Psoas muscle (tissue), 8 donors: ENCODE measurements around the gene KIF13A. TPM values are rescaled to one million over a fixed set of nuclear protein-coding genes. Genes with fewer than 3 reads are reported as not detected.
"Not testable (repeated sequence)": the region's sequence is repeated elsewhere in the genome, so short reads cannot be mapped to it uniquely, and the experiment has no call there.

ENCODE experiments used
- ATAC-seq, 4 donors: fragments of 200-7000 bp; cut with Tn5 transposase; one replicate each; pipeline ENCODE4 v1.9.1; 2020; ENCODE audit warnings: moderate library complexity in 3 of 4, mild to moderate bottlenecking in 2 of 4
- DNase-seq, 2 donors: peaks; one replicate each; pipeline ENCODE4 v3.0.0-alpha.2; 2020
- H3K27ac ChIP-seq: fragments of 200-600 bp; one replicate; pipeline ENCODE4 v1.8.0; 2022
- H3K27me3 ChIP-seq, 3 donors: fragments of 200-600 bp in 1 of 3; one replicate each; pipeline versions ENCODE4 v1.6.1 to v1.8.0; 2013 to 2022; ENCODE audit warnings: low read length in 2 of 3, mild to moderate bottlenecking in 2 of 3, moderate library complexity in 1 of 3; ENCODE audit not compliant: insufficient read depth in 3 of 3
- H3K36me3 ChIP-seq, 2 donors: fragments of 200-600 bp in 1 of 2; one replicate each; pipeline versions ENCODE4 v1.6.1 to v1.8.0; 2013 to 2022; ENCODE audit warnings: low read depth in 1 of 2, mild to moderate bottlenecking in 1 of 2, moderate library complexity in 1 of 2; ENCODE audit not compliant: insufficient read depth in 1 of 2
- H3K4me1 ChIP-seq: fragments of 200-600 bp; one replicate; pipeline ENCODE4 v1.8.0; 2022
- H3K4me3 ChIP-seq: fragments of 200-600 bp; one replicate; pipeline ENCODE4 v1.8.0; 2022; ENCODE audit warnings: mild to moderate bottlenecking
- H3K9me3 ChIP-seq: fragments of 200-600 bp; one replicate; pipeline ENCODE4 v1.8.0; 2022
- WGBS, 3 donors: extraction: QIAGEN DNeasy Blood & Tissue Kit; methylation state at CpG; one replicate each; pipeline versions ENCODE4 v1.1.6 to v1.1.7; 2013; 5-methylcytosine and 5-hydroxymethylcytosine counted together
- intact Hi-C, 2 donors: fragments of 100-400 bp; cut with DNase I; formaldehyde crosslinking; loops; one replicate each; pipeline versions ENCODE4 v1.11.0 to v1.14.2; 2022
- polyA plus RNA-seq, 3 donors: library from polyadenylated mRNA; stranded (reverse); fragments of 200-250 nt; gene quantifications; one replicate each; pipeline ENCODE4 v1.2.3, GENCODE V29; 2013
- total RNA-seq, 4 donors: library from RNA; stranded (reverse); fragmentation: NEBNext Ultra II Directional in 2 of 4; extraction: Animal tissue kit (Norgen Biotek cat#: 25700) in 2 of 4; gene quantifications; one replicate each; pipeline versions ENCODE4 v1.2.1 to v1.2.4, GENCODE V29; 2021 to 2023
- TF ChIP-seq, protein P1 (sequence below): fragments of 200-600 bp; IDR thresholded peaks from one replicate; pipeline ENCODE4 v1.8.0; 2022; ENCODE audit warnings: antibody characterized with exemption
- donor health status: healthy with polysubstance abuse.
- donor health status: DM: no; HTN: no; CAD: no; lungs with moderate emphysema.
- donor health status: Bipolar disorder and iron deficiency.
- donor health status: healthy.
- donor health status: DM: yes; HTN: yes; CAD: no.
- donor health status: DM: no; HTN: no; CAD: no.
- donor health status: DM: no; HTN: no; CAD: no.
- donor health status: DM: yes; HTN: yes; CAD: no.

KIF13A gene
- total and polyA plus RNA-seq, 7 donors = 17.0 to 80.2 (median 70.4) TPM

- 90 to 97% (median 95%) methylated on average over 1 of the region's 1 CpG for WGBS, 3 donors
- Histone ChIP-seq H3K9me3 (no peaks in the 10 kb centered on the region), H3K27me3 (no peaks in the 10 kb centered on the region), H3K36me3 (peaks cover 0 to 60% of the 10 kb centered on the region in 2 donors), H3K27ac (no peak overlapping the region), H3K4me3 (no peak overlapping the region), H3K4me1 (peaks cover 8% of the 10 kb centered on the region)
- no peak for ATAC-seq
- no peak for DNase-seq
- TF ChIP-seq, protein P1, sequence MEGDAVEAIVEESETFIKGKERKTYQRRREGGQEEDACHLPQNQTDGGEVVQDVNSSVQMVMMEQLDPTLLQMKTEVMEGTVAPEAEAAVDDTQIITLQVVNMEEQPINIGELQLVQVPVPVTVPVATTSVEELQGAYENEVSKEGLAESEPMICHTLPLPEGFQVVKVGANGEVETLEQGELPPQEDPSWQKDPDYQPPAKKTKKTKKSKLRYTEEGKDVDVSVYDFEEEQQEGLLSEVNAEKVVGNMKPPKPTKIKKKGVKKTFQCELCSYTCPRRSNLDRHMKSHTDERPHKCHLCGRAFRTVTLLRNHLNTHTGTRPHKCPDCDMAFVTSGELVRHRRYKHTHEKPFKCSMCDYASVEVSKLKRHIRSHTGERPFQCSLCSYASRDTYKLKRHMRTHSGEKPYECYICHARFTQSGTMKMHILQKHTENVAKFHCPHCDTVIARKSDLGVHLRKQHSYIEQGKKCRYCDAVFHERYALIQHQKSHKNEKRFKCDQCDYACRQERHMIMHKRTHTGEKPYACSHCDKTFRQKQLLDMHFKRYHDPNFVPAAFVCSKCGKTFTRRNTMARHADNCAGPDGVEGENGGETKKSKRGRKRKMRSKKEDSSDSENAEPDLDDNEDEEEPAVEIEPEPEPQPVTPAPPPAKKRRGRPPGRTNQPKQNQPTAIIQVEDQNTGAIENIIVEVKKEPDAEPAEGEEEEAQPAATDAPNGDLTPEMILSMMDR = no peak
- intact Hi-C loops = no loop called here
Measured at GRCh38 chr6:17817763-17818162, 169.7 kb downstream of the KIF13A start.

- no peak for DNase-seq
- no peaks in the 10 kb centered on the region for H3K27me3 ChIP-seq
- H3K36me3 ChIP-seq = peaks cover 0 to 60% of the 10 kb centered on the region in 2 donors
- TF ChIP-seq, protein P1 = no peak
- H3K4me3 ChIP-seq = no peak overlapping the region
- no peaks in the 10 kb centered on the region for H3K9me3 ChIP-seq
- H3K27ac ChIP-seq = no peak overlapping the region
- intact Hi-C loops = no loop called here
- peaks cover 8% of the 10 kb centered on the region for H3K4me1 ChIP-seq
- ATAC-seq = no peak
- WGBS, 3 donors = 89% methylated on average over 14 of the region's 14 CpGs
Measured at GRCh38 chr6:17816921-17817611, 170.4 kb downstream of the KIF13A start.

GRCh38 chr6:17813542-17813941, 173.9 kb downstream of the KIF13A start:
- TF ChIP-seq, protein P1 = no peak
- Histone ChIP-seq H3K4me3 (no peak overlapping the region), H3K27ac (no peak overlapping the region), H3K27me3 (no peaks in the 10 kb centered on the region), H3K4me1 (no peaks in the 10 kb centered on the region), H3K36me3 (peaks cover 0 to 83% of the 10 kb centered on the region in 2 donors), H3K9me3 (no peaks in the 10 kb centered on the region)
- intact Hi-C loops = no loop called here
- ATAC-seq = no peak
- 89 to 94% (median 92%) methylated on average over 6 of the region's 6 CpGs for WGBS, 3 donors
- DNase-seq = no peak

DNA sequence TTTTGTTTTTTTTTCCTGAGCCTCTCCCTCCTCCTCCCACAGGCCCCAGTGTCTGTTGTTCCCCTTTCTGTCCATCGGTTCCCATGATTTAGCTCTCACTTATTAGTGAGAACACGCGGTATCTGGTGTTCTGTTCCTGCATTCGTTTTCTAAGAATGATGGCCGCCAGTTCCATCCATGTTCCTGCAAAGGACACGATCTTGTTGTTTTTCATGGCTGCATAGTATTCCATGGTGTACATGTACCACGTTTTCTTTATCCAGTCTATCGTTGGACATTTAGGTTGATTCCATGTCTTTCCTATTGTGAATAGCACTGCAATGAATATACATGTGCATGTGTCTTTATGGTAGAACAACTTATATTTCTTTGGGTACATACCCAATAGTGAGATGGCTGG, 175.1 kb downstream of the KIF13A start:
- TF ChIP-seq, protein P1 = no peak
- Histone ChIP-seq H3K27ac (no peak overlapping the region), H3K36me3 (peaks cover 0 to 91% of the 10 kb centered on the region in 2 donors), H3K4me1 (no peaks in the 10 kb centered on the region), H3K27me3 (no peaks in the 10 kb centered on the region), H3K4me3 (no peak overlapping the region), H3K9me3 (no peaks in the 10 kb centered on the region)
- DNase-seq (no peak), ATAC-seq (no peak)
- intact Hi-C loops = no loop called here
- 92 to 97% (median 97%) methylated on average over 8 of the region's 8 CpGs for WGBS, 3 donors

- Histone ChIP-seq H3K27me3 (no peaks in the 10 kb centered on the region), H3K27ac (no peak overlapping the region), H3K36me3 (peaks cover 0 to 98% of the 10 kb centered on the region in 2 donors), H3K9me3 (no peaks in the 10 kb centered on the region), H3K4me3 (no peak overlapping the region), H3K4me1 (no peaks in the 10 kb centered on the region)
- 79 to 81% (median 79%) methylated on average over 5 of the region's 5 CpGs for WGBS, 3 donors
- intact Hi-C loops = loop anchor here (5.0 to 10.0 kb wide), 2 partner anchors 224 to 651 kb away; no protein-coding TSS in a partner anchor
- TF ChIP-seq, protein P1 = no peak
- DNase-seq (no peak), ATAC-seq (no peak)
Measured at GRCh38 chr6:17808609-17809008, 178.8 kb downstream of the KIF13A start.

DNA sequence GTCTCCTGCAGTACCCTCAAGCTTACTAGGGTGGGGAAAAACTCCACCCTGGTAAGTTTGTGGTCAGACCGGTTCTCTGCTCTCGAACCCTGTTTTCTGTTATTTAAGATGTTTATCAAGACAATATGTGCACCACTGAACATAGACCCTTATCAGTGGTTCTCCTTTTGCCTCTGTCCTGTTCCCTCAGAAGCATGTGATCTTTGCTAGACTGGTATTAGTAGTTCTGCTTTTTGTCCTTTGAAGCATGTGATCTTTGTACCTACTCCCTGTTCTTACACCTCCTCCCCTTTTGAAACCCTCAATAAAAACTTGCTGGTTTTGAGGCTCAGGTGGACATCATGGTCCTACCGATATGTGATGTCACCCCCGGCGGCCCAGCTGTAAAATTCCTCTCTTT, 180.0 kb downstream of the KIF13A start:
- not testable (repeated sequence) for H3K27ac ChIP-seq, H3K27me3 ChIP-seq, H3K9me3 ChIP-seq, DNase-seq, H3K4me3 ChIP-seq, H3K4me1 ChIP-seq, ATAC-seq
- 92 to 100% (median 94%) methylated on average over 5 of the region's 5 CpGs for WGBS, 3 donors
- H3K36me3 ChIP-seq = peaks cover 4 to 98% of the 10 kb centered on the region in 2 donors
- intact Hi-C loops = loop anchor here (5.0 to 10.0 kb wide), 2 partner anchors 223 to 650 kb away; no protein-coding TSS in a partner anchor
